A549 (cell line): Measurements from ENCODE around the gene ACTR2.

Experiments used
- MYC ChIP-seq: IDR thresholded peaks from 2 replicates; pipeline ENCODE4 v1.6.1; 2012; ENCODE audit warnings: mild to moderate bottlenecking, inconsistent platforms, low read length, improper control_type of control experiment, borderline replicate concordance
- POLR2A ChIP-seq: IDR thresholded peaks from 2 replicates; pipeline ENCODE4 v1.6.1; 2012; ENCODE audit warnings: mild to moderate bottlenecking, low read length
- RAD21 ChIP-seq, 2 experiments: fragments of >200 bp in 1 of 2; sonication (Bioruptor Twin) in 1 of 2; formaldehyde crosslinking in 1 of 2; IDR thresholded peaks in 1 of 2; conservative IDR thresholded peaks in 1 of 2; 2 replicates in 1 of 2; 3 replicates in 1 of 2; pipeline ENCODE4 v1.6.1; 2012 to 2018; ENCODE audit warnings: inconsistent platforms in 1 of 2
- TF ChIP-seq, protein P1 (sequence below): fragments of >200 bp; sonication (Bioruptor Twin); formaldehyde crosslinking; IDR thresholded peaks from 3 replicates; pipeline ENCODE4 v1.5.1; 2016
- TF ChIP-seq, protein P2 (sequence below): fragments of 150-350 bp; IDR thresholded peaks from 2 replicates; pipeline ENCODE4 v1.6.1; 2014; ENCODE audit warnings: low read depth, mild to moderate bottlenecking, low read length

DNA sequence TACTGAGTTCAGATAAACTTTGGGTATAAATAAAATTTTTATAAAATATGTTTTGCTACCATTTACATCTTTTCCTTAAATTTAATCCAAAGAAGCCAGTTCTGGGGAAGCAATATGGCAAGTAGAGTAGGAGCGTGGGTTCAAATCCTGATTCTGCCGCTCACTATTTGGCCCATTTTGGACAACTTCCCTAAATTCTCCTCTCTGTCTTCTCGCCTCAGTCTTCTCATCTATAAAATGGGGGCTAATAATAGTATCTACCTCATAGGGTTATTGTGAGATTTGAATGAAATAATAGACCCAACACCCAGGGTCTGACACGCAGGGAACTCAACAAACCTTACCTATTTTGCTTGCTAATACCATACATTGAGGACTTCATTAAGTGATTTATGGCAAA is 59.7 kb downstream of the ACTR2 start:
- TF ChIP-seq, protein P1, sequence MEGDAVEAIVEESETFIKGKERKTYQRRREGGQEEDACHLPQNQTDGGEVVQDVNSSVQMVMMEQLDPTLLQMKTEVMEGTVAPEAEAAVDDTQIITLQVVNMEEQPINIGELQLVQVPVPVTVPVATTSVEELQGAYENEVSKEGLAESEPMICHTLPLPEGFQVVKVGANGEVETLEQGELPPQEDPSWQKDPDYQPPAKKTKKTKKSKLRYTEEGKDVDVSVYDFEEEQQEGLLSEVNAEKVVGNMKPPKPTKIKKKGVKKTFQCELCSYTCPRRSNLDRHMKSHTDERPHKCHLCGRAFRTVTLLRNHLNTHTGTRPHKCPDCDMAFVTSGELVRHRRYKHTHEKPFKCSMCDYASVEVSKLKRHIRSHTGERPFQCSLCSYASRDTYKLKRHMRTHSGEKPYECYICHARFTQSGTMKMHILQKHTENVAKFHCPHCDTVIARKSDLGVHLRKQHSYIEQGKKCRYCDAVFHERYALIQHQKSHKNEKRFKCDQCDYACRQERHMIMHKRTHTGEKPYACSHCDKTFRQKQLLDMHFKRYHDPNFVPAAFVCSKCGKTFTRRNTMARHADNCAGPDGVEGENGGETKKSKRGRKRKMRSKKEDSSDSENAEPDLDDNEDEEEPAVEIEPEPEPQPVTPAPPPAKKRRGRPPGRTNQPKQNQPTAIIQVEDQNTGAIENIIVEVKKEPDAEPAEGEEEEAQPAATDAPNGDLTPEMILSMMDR = no peak
- TF ChIP-seq POLR2A (no peak), MYC (no peak), RAD21 (conservative IDR thresholded peaks at IDR 0.05 in 1 of 2, IDR thresholded peaks at IDR 0.05 in 1 of 2) (no peak)
- TF ChIP-seq, protein P2, sequence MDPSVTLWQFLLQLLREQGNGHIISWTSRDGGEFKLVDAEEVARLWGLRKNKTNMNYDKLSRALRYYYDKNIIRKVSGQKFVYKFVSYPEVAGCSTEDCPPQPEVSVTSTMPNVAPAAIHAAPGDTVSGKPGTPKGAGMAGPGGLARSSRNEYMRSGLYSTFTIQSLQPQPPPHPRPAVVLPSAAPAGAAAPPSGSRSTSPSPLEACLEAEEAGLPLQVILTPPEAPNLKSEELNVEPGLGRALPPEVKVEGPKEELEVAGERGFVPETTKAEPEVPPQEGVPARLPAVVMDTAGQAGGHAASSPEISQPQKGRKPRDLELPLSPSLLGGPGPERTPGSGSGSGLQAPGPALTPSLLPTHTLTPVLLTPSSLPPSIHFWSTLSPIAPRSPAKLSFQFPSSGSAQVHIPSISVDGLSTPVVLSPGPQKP = no peak
